Measurements from ENCODE around the gene METTL9.

- no peak for TF ChIP-seq POLR2AphosphoS5 (IDR thresholded peaks at IDR 0.05; ENCODE audit: low read depth, low read length)
- TF ChIP-seq REST (IDR thresholded peaks at IDR 0.05; ENCODE audit: insufficient read depth in 1 of 2, low read depth in 2 of 2, low read length in 2 of 2) = no peak
Measured at GRCh38 chr16:21622545-21622944, 23.2 kb downstream of the METTL9 start.

Data from PFSK-1 (cell line).